ENCODE results near the gene TRAF5. TPM values are rescaled to one million over a fixed set of nuclear protein-coding genes. Genes with fewer than 3 reads are reported as not detected.
A peak's percentile ranks its signal among the peaks of the same experiment; 100 is the strongest.
"Not testable (repeated sequence)": the region's sequence is repeated elsewhere in the genome, so short reads cannot be mapped to it uniquely, and the experiment has no call there.

The TRAF5 gene
- total RNA-seq, 1 donor from 2014 or later = 47.6 TPM

DNA sequence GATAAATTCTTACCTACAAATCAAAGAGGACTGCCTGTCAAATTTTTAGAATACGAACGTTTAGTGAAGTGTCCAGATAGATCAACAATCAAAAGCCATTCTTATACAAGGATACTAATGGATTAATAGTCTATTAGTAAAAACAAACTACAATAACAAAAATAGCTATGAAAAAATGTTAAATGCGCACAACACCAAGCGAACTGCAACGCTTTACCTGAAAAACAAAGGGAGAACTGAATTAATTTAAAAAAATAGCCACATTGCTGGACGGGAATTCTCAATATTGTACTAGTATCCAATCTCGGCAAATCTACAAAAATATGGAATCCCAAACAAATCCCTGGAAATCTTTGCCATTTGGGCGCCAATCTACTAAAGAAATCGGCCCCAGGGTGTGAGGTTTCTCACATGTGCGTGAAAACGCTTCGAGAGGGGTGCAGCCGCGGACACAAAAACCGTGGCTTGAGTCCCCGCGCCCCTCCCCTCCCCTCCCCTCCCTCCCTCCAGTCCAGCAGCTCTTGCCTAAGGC lies 55.6 kb downstream of the TRAF5 start:
- Mint-ChIP-seq H3K27me3 (ENCODE audit: low read depth) (no peaks in the 10 kb centered on the region), H3K27ac (peak overlapping the region; percentile 99), H3K4me3 (peak overlapping the region; percentile 91), H3K4me1 (peaks cover 41% of the 10 kb centered on the region), H3K9me3 (no peaks in the 10 kb centered on the region), H3K36me3 (no peaks in the 10 kb centered on the region)
- DNase-seq (ENCODE audit: low spot score in 2 of 2, unreplicated experiment in 2 of 2) = no peak
- TF ChIP-seq, protein P1, sequence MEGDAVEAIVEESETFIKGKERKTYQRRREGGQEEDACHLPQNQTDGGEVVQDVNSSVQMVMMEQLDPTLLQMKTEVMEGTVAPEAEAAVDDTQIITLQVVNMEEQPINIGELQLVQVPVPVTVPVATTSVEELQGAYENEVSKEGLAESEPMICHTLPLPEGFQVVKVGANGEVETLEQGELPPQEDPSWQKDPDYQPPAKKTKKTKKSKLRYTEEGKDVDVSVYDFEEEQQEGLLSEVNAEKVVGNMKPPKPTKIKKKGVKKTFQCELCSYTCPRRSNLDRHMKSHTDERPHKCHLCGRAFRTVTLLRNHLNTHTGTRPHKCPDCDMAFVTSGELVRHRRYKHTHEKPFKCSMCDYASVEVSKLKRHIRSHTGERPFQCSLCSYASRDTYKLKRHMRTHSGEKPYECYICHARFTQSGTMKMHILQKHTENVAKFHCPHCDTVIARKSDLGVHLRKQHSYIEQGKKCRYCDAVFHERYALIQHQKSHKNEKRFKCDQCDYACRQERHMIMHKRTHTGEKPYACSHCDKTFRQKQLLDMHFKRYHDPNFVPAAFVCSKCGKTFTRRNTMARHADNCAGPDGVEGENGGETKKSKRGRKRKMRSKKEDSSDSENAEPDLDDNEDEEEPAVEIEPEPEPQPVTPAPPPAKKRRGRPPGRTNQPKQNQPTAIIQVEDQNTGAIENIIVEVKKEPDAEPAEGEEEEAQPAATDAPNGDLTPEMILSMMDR (IDR thresholded peaks at IDR 0.05; ENCODE audit: unreplicated experiment) = no peak

DNA sequence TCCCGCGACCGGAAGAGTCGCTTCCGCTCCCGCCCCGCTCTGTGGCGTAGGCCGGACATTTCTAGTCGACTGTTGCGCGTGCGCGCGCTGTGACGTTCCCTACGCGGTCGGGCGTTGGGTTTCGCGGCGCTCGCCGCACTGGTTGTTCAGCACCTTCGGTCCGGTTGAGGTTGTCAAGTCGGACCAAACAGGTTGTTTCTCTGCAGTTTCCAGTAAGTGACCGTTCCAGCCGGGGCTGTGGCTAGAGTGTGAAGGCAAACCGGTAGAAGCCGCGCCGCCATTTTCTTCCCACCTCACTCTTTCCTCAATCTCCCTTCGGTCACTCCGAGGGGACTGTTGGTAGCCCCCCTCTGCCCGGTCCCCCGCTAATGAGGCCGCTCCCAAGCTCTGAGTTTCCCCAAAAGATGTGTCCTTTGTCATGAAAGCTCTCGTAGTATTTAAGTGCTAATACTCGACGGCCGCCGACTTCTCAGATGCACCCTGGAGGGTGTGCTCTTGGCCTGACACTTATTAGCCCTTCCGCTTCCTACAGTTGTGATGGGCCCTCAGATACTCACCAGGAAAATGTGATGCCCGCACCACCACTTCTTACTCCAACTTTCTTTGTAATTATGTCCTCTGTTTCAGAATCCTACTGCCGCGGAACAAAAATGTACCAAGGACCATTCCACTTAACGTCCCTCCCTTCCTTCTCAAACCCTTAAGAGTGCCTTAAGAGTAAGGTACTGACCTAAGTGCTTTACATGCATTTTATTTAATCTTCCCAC lies 56.3 kb downstream of the TRAF5 start:
- H3K4me1 Mint-ChIP-seq = peaks cover 35% of the 10 kb centered on the region
- peak overlapping the region; percentile 99 for H3K27ac Mint-ChIP-seq
- peak; percentile 87 to 88 for DNase-seq (ENCODE audit: low spot score in 2 of 2, unreplicated experiment in 2 of 2)
- no peaks in the 10 kb centered on the region for H3K36me3 Mint-ChIP-seq
- H3K9me3 Mint-ChIP-seq = no peaks in the 10 kb centered on the region
- peak overlapping the region; percentile 91 for H3K4me3 Mint-ChIP-seq
- H3K27me3 Mint-ChIP-seq (ENCODE audit: low read depth) = no peaks in the 10 kb centered on the region
- TF ChIP-seq, protein P1 (IDR thresholded peaks at IDR 0.05; ENCODE audit: unreplicated experiment) = no peak

DNA sequence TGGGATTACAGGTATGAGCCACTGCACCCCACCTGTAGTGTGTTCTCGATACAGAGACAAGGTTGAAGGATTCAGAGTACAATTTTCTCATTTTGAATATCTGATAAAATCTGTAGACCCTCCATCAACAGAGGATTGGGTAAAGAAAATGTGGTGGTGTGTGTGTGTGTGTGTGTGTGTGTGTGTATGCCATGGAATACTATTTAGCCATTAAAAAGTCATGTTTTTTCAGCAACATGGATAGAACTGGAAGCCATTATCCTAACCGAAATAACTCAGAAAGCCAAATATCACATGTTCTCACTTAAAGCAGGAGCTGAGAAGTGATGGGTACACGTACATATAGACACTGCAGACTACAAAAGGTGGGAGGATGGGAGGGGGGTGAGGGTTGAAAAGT lies 57.9 kb downstream of the TRAF5 start:
- peaks cover 29% of the 10 kb centered on the region for H3K4me1 Mint-ChIP-seq
- H3K27me3 Mint-ChIP-seq (ENCODE audit: low read depth) = peaks cover 4% of the 10 kb centered on the region
- no peak overlapping the region for H3K27ac Mint-ChIP-seq
- TF ChIP-seq, protein P1 (IDR thresholded peaks at IDR 0.05; ENCODE audit: unreplicated experiment) = no peak
- no peak overlapping the region for H3K4me3 Mint-ChIP-seq
- H3K36me3 Mint-ChIP-seq = no peaks in the 10 kb centered on the region
- no peak for DNase-seq (ENCODE audit: low spot score in 2 of 2, unreplicated experiment in 2 of 2)
- H3K9me3 Mint-ChIP-seq = no peaks in the 10 kb centered on the region

DNA sequence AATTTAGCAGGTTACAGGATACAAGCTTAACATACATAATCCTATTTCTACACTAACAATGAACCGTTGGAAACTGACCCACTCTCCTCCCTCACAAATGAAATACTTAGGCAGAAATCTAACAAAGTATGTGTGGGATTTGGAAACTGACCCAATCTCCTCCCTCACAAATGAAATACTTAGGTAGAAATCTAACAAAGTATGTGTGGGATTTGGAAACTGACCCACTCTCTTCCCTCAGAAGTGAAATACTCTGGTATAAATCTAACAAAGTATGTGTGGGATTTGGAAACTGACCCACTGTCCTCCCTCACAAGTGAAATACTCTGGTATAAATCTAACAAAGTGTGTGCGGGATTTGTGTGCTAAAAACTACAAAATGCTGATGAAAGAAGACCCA lies 60.3 kb downstream of the TRAF5 start:
- TF ChIP-seq, protein P1 (IDR thresholded peaks at IDR 0.05; ENCODE audit: unreplicated experiment) = no peak
- no peaks in the 10 kb centered on the region for H3K36me3 Mint-ChIP-seq
- H3K4me3 Mint-ChIP-seq = no peak overlapping the region
- peaks cover 22% of the 10 kb centered on the region for H3K4me1 Mint-ChIP-seq
- peaks cover 4% of the 10 kb centered on the region for H3K27me3 Mint-ChIP-seq (ENCODE audit: low read depth)
- no peak for DNase-seq (ENCODE audit: low spot score in 2 of 2, unreplicated experiment in 2 of 2)
- H3K27ac Mint-ChIP-seq = peak overlapping the region; percentile 9
- no peaks in the 10 kb centered on the region for H3K9me3 Mint-ChIP-seq

DNA sequence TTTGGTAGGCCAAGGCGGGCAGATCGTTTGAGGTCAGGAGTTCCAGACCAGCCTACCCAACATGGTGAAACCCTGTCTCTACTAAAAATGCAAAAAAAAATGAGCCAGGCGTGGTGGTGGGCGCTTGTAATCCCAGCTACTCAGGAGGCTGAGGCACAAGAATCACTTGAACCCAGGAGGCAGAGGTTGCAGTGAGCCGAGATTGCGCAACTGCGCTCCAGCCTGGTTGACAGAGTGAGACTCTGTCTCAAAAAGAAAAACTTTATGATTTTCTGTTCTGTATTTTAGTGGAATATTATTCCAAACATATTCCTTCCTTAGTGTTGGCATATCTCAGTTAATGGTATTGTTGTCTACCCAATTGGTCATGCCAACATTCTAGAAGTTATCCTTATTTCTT lies 64.2 kb downstream of the TRAF5 start:
- H3K36me3 Mint-ChIP-seq = peaks cover 11% of the 10 kb centered on the region
- not testable (repeated sequence) for H3K4me3 Mint-ChIP-seq; DNase-seq (ENCODE audit: low spot score in 2 of 2, unreplicated experiment in 2 of 2)

DNA sequence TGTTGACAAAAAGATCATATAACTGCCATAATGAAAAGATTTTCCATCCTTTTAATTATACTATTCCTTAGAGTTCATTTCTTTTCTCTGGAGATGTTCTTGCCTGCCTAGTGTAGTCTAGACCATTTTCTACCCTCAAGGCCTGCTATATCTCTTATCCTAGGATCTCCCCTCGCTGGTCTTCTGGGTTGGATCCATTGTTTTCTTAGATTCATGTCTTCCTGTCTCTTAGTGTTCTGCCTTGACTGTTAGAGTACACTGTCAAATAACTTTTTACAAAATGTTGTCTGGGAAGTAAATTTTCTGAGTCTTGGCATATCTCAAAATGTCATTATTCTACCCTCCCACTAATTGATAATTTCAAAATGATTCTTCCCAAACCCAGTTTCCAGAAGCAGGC lies 66.6 kb downstream of the TRAF5 start:
- Mint-ChIP-seq H3K27ac (no peak overlapping the region), H3K36me3 (peaks cover 12% of the 10 kb centered on the region), H3K4me3 (no peak overlapping the region), H3K4me1 (no peaks in the 10 kb centered on the region), H3K27me3 (ENCODE audit: low read depth) (peaks cover 7% of the 10 kb centered on the region), H3K9me3 (no peaks in the 10 kb centered on the region)
- DNase-seq (ENCODE audit: low spot score in 2 of 2, unreplicated experiment in 2 of 2) = no peak
- TF ChIP-seq, protein P1 (IDR thresholded peaks at IDR 0.05; ENCODE audit: unreplicated experiment) = no peak

More for the DNA sequence above, 64.2 kb downstream of the TRAF5 start:
- not testable (repeated sequence) for H3K27ac Mint-ChIP-seq; H3K4me1 Mint-ChIP-seq; H3K9me3 Mint-ChIP-seq; H3K27me3 Mint-ChIP-seq (ENCODE audit: low read depth)

DNA sequence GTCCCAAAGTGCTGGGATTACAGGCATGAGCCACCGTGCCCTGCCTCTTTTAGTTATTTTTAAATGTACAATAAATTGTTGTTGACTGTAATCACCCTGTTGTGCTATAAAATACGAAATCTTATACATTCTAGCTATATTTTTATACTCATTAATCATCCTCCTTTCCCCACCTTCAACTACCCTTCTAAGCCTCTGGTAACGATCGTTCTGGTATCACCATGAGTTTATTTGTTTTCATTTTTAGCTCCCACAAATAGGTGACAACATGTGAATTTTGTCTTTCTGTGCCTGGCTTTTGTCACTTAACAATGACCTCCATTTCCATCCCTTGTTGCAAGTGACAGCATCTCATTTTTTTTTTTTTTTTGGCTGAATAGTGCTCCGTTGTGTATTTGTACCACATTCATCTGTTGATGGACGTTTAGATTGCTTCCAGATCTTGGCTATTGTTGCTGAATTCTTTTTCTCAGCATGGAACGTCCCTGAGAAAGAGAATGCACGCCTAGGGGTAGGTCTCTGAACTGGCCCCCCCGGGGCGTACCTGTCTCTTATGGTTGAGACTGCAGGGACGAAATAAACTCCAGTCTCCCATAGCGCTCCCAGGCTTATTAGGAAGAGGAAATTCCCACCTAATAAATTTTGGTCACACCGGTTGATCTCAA lies 71.8 kb downstream of the TRAF5 start:
- not testable (repeated sequence) for H3K4me1 Mint-ChIP-seq; DNase-seq (ENCODE audit: low spot score in 2 of 2, unreplicated experiment in 2 of 2); H3K4me3 Mint-ChIP-seq; H3K27ac Mint-ChIP-seq
- Mint-ChIP-seq H3K27me3 (ENCODE audit: low read depth) (peaks cover 26% of the 10 kb centered on the region), H3K36me3 (peaks cover 32% of the 10 kb centered on the region), H3K9me3 (peaks cover 17% of the 10 kb centered on the region)

DNA sequence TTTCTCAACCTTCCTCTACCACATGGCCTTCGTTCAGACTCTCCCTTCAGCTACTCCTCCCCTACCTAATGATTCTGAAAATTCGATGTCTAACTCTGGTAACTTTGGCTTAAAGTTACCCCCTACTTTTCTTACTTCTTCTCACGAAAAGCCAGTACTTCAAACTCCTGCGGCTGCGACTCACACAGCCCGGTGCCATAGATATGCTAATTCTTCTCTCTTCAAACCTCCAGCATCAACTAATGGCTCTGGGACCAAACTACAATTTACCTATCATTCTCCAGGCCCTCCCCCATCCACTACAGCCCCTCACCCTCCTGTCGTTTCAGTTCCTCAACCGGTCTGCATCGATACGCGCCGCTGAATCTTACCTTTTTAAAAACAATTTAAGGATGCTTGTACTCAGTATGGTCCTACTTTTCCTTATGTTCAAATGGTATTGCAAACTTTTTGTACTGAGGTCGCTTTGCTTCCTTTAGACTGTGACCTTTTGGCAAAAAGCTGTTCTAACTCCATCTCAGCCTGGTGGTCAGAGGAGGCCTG lies 73.3 kb downstream of the TRAF5 start:
- H3K27me3 Mint-ChIP-seq (ENCODE audit: low read depth) = peaks cover 26% of the 10 kb centered on the region
- H3K27ac Mint-ChIP-seq; DNase-seq (ENCODE audit: low spot score in 2 of 2, unreplicated experiment in 2 of 2); H3K4me3 Mint-ChIP-seq; H3K4me1 Mint-ChIP-seq: not testable (repeated sequence)
- peaks cover 22% of the 10 kb centered on the region for H3K9me3 Mint-ChIP-seq
- H3K36me3 Mint-ChIP-seq = peaks cover 34% of the 10 kb centered on the region
